ENCODE data around the gene C1orf232. TPM values are rescaled to one million over a fixed set of nuclear protein-coding genes. Genes with fewer than 3 reads are reported as not detected.

The C1orf232 gene
- total and polyA plus RNA-seq, 2 experiments from 2014 or later, result not detected

DNA sequence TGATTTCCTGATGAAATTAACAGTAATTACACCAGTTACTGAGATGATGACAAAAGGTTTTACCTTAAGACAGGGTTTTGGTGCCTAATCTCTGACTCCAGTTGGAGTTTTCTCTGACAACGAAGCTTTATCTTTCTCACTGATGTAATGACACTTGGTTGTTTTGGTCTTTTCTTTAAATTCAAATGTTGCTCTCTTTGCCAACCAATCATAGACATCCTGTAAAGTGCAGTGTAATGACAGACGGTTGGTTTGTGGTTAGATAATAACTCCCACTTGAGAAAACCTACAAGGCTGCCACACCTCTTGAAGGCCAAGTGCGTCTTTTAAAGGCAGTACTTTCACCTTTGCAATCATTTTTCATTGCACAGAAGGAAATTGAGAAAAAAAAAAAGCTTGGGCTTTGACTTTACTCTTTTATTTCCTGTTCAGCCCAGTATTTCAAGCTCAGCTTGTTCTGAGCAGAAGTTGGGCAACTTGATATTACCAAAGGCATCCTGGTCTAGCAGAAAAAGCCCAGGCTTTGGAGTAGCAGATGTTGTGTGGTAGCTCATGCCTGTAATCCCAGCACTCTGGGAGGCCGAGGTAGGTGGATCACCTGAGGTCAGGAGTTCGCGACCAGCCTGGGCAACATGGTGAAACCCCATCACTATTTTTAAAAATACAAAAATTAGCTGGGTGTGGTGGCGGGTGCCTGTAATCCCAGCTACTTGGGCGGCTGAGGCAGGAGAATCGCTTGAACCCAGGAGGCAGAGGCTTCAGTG, 42.3 kb downstream of the C1orf232 start:
- no peaks in the 10 kb centered on the region for H3K9me2 ChIP-seq (ENCODE audit: insufficient read depth)
- Mint-ChIP-seq H3K9me3 (no peaks in the 10 kb centered on the region), H3K4me1 (peaks cover 10% of the 10 kb centered on the region; the same call in 2 of the 3 replicates), H3K27me3 (ENCODE audit: insufficient read depth, low read depth, poor library complexity) (no peaks in the 10 kb centered on the region), H3K4me3 (no peak overlapping the region), H3K36me3 (ENCODE audit: low read depth) (no peaks in the 10 kb centered on the region), H3K27ac (no peak overlapping the region)
- ATAC-seq, result peak; percentile 34
- DNase-seq (ENCODE audit: low spot score), result no peak
- H3K79me2 ChIP-seq (replicated peaks; ENCODE audit: insufficient read depth), result no peaks in the 10 kb centered on the region
- no peaks in the 10 kb centered on the region for H3K4me1 ChIP-seq (ENCODE audit: insufficient read depth)
- no peaks in the 10 kb centered on the region for H4K20me1 ChIP-seq (replicated peaks; ENCODE audit: insufficient read depth)
- no peaks in the 10 kb centered on the region for H3K36me3 ChIP-seq (ENCODE audit: insufficient read depth)
- TF ChIP-seq, protein P1, sequence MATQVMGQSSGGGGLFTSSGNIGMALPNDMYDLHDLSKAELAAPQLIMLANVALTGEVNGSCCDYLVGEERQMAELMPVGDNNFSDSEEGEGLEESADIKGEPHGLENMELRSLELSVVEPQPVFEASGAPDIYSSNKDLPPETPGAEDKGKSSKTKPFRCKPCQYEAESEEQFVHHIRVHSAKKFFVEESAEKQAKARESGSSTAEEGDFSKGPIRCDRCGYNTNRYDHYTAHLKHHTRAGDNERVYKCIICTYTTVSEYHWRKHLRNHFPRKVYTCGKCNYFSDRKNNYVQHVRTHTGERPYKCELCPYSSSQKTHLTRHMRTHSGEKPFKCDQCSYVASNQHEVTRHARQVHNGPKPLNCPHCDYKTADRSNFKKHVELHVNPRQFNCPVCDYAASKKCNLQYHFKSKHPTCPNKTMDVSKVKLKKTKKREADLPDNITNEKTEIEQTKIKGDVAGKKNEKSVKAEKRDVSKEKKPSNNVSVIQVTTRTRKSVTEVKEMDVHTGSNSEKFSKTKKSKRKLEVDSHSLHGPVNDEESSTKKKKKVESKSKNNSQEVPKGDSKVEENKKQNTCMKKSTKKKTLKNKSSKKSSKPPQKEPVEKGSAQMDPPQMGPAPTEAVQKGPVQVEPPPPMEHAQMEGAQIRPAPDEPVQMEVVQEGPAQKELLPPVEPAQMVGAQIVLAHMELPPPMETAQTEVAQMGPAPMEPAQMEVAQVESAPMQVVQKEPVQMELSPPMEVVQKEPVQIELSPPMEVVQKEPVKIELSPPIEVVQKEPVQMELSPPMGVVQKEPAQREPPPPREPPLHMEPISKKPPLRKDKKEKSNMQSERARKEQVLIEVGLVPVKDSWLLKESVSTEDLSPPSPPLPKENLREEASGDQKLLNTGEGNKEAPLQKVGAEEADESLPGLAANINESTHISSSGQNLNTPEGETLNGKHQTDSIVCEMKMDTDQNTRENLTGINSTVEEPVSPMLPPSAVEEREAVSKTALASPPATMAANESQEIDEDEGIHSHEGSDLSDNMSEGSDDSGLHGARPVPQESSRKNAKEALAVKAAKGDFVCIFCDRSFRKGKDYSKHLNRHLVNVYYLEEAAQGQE (IDR thresholded peaks at IDR 0.05; ENCODE audit: unreplicated experiment), result no peak
- no peak for TF ChIP-seq EZH2phosphoT487 (IDR thresholded peaks at IDR 0.05; ENCODE audit: unreplicated experiment)
- no peak for TF ChIP-seq POLR2AphosphoS5 (IDR thresholded peaks at IDR 0.05; ENCODE audit: low read depth)
- TF ChIP-seq ZNF331 (CRISPR knock-in tag; IDR thresholded peaks at IDR 0.05; ENCODE audit: low read depth), result no peak
- TF ChIP-seq STAT1 (IDR thresholded peaks at IDR 0.05; ENCODE audit: unreplicated experiment), result no peak
- no peak for TF ChIP-seq NANOG (IDR thresholded peaks at IDR 0.05; ENCODE audit: borderline replicate concordance)
- no peak for TF ChIP-seq EZH2 (IDR thresholded peaks at IDR 0.05; ENCODE audit: low read depth, unreplicated experiment)
- TF ChIP-seq, protein P2, sequence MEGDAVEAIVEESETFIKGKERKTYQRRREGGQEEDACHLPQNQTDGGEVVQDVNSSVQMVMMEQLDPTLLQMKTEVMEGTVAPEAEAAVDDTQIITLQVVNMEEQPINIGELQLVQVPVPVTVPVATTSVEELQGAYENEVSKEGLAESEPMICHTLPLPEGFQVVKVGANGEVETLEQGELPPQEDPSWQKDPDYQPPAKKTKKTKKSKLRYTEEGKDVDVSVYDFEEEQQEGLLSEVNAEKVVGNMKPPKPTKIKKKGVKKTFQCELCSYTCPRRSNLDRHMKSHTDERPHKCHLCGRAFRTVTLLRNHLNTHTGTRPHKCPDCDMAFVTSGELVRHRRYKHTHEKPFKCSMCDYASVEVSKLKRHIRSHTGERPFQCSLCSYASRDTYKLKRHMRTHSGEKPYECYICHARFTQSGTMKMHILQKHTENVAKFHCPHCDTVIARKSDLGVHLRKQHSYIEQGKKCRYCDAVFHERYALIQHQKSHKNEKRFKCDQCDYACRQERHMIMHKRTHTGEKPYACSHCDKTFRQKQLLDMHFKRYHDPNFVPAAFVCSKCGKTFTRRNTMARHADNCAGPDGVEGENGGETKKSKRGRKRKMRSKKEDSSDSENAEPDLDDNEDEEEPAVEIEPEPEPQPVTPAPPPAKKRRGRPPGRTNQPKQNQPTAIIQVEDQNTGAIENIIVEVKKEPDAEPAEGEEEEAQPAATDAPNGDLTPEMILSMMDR (conservative IDR thresholded peaks at IDR 0.05; ENCODE audit: low read depth in 2 of 2), result no peak
- no peak for TF ChIP-seq ZNF114 (CRISPR knock-in tag; IDR thresholded peaks at IDR 0.05)
- TF ChIP-seq, protein P3, sequence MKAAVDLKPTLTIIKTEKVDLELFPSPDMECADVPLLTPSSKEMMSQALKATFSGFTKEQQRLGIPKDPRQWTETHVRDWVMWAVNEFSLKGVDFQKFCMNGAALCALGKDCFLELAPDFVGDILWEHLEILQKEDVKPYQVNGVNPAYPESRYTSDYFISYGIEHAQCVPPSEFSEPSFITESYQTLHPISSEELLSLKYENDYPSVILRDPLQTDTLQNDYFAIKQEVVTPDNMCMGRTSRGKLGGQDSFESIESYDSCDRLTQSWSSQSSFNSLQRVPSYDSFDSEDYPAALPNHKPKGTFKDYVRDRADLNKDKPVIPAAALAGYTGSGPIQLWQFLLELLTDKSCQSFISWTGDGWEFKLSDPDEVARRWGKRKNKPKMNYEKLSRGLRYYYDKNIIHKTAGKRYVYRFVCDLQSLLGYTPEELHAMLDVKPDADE (IDR thresholded peaks at IDR 0.05), result no peak
- TF ChIP-seq CREB1 (CRISPR knock-in tag; IDR thresholded peaks at IDR 0.05; ENCODE audit: low read depth), result no peak
- TF ChIP-seq, protein P4, sequence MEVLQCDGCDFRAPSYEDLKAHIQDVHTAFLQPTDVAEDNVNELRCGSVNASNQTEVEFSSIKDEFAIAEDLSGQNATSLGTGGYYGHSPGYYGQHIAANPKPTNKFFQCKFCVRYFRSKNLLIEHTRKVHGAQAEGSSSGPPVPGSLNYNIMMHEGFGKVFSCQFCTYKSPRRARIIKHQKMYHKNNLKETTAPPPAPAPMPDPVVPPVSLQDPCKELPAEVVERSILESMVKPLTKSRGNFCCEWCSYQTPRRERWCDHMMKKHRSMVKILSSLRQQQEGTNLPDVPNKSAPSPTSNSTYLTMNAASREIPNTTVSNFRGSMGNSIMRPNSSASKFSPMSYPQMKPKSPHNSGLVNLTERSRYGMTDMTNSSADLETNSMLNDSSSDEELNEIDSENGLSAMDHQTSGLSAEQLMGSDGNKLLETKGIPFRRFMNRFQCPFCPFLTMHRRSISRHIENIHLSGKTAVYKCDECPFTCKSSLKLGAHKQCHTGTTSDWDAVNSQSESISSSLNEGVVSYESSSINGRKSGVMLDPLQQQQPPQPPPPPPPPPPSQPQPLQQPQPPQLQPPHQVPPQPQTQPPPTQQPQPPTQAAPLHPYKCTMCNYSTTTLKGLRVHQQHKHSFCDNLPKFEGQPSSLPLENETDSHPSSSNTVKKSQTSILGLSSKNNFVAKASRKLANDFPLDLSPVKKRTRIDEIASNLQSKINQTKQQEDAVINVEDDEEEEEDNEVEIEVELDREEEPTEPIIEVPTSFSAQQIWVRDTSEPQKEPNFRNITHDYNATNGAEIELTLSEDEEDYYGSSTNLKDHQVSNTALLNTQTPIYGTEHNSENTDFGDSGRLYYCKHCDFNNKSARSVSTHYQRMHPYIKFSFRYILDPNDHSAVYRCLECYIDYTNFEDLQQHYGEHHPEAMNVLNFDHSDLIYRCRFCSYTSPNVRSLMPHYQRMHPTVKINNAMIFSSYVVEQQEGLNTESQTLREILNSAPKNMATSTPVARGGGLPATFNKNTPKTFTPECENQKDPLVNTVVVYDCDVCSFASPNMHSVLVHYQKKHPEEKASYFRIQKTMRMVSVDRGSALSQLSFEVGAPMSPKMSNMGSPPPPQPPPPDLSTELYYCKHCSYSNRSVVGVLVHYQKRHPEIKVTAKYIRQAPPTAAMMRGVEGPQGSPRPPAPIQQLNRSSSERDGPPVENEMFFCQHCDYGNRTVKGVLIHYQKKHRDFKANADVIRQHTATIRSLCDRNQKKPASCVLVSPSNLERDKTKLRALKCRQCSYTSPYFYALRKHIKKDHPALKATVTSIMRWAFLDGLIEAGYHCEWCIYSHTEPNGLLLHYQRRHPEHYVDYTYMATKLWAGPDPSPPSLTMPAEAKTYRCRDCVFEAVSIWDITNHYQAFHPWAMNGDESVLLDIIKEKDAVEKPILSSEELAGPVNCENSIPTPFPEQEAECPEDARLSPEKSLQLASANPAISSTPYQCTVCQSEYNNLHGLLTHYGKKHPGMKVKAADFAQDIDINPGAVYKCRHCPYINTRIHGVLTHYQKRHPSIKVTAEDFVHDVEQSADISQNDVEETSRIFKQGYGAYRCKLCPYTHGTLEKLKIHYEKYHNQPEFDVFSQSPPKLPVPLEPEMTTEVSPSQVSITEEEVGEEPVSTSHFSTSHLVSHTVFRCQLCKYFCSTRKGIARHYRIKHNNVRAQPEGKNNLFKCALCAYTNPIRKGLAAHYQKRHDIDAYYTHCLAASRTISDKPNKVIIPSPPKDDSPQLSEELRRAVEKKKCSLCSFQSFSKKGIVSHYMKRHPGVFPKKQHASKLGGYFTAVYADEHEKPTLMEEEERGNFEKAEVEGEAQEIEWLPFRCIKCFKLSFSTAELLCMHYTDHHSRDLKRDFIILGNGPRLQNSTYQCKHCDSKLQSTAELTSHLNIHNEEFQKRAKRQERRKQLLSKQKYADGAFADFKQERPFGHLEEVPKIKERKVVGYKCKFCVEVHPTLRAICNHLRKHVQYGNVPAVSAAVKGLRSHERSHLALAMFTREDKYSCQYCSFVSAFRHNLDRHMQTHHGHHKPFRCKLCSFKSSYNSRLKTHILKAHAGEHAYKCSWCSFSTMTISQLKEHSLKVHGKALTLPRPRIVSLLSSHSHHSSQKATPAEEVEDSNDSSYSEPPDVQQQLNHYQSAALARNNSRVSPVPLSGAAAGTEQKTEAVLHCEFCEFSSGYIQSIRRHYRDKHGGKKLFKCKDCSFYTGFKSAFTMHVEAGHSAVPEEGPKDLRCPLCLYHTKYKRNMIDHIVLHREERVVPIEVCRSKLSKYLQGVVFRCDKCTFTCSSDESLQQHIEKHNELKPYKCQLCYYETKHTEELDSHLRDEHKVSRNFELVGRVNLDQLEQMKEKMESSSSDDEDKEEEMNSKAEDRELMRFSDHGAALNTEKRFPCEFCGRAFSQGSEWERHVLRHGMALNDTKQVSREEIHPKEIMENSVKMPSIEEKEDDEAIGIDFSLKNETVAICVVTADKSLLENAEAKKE (CRISPR knock-in tag; IDR thresholded peaks at IDR 0.05), result no peak
- no peak for TF ChIP-seq JUNB (IDR thresholded peaks at IDR 0.05; ENCODE audit: unreplicated experiment)
- no peak overlapping the region for H2AFZ ChIP-seq
- H3F3A ChIP-seq (replicated peaks; ENCODE audit: low read depth), result no peaks in the 10 kb centered on the region
- H3K27me3 ChIP-seq (ENCODE audit: insufficient read depth), result no peaks in the 10 kb centered on the region
- no peak overlapping the region for H3K27ac ChIP-seq (ENCODE audit: low read depth)
- H3K4me3 ChIP-seq, result no peak overlapping the region
- no peak overlapping the region for H3K4me2 ChIP-seq
